NOMO-1 treated with dmso at 0.1 percent for 144 hours (cell line): ENCODE data around the gene ALPK3.
"Not testable (repeated sequence)": the region's sequence is repeated elsewhere in the genome, so short reads cannot be mapped to it uniquely, and the experiment has no call there.

Experiments
- DNase-seq: peaks from one replicate; lab custom pipeline; 2025; ENCODE audit not compliant: unreplicated experiment; lab: John Stamatoyannopoulos, UW

ALPK3 gene

GRCh38 chr15:84872009-84872910 lies 55.1 kb downstream of the ALPK3 start:
- no peak for DNase-seq

- no peak for DNase-seq
These were observed 56.8 kb downstream of the ALPK3 start for GRCh38 chr15:84873997-84874396.

- no peak for DNase-seq
These were observed 58.0 kb downstream of the ALPK3 start for GRCh38 chr15:84874981-84875699.

- no peak for DNase-seq
These were observed 59.1 kb downstream of the ALPK3 start for GRCh38 chr15:84876269-84876668.

- not testable (repeated sequence) for DNase-seq
These were observed 60.5 kb downstream of the ALPK3 start for GRCh38 chr15:84877701-84878100.

- peak; percentile 42 for DNase-seq
These were observed 61.3 kb downstream of the ALPK3 start for GRCh38 chr15:84878504-84878903.

- no peak for DNase-seq
These were observed 62.1 kb downstream of the ALPK3 start for GRCh38 chr15:84879088-84879780.

- DNase-seq = no peak
These were observed 62.9 kb downstream of the ALPK3 start for GRCh38 chr15:84880007-84880406.

- DNase-seq = no peak
These were observed 63.8 kb downstream of the ALPK3 start for GRCh38 chr15:84880822-84881519.

GRCh38 chr15:84881520-84881830 lies 64.3 kb downstream of the ALPK3 start:
- no peak for DNase-seq

- DNase-seq = no peak
These were observed 66.3 kb downstream of the ALPK3 start for GRCh38 chr15:84883466-84883865.

- DNase-seq = no peak
These were observed 67.0 kb downstream of the ALPK3 start, which contains the start of gene SLC28A1 for GRCh38 chr15:84883916-84884781. Gene SLC28A1 (plus strand): TSS chr15:84884662. CDS start chr15:84887761, 3,099 bp downstream.

GRCh38 chr15:84885801-84886200 lies 68.6 kb downstream of the ALPK3 start:
- no peak for DNase-seq

GRCh38 chr15:84886211-84886983 lies 69.2 kb downstream of the ALPK3 start:
- DNase-seq = no peak

GRCh38 chr15:84886984-84887299 lies 69.8 kb downstream of the ALPK3 start:
- DNase-seq = no peak

- DNase-seq = no peak
These were observed 70.8 kb downstream of the ALPK3 start for GRCh38 chr15:84887938-84888337.

- no peak for DNase-seq
These were observed 71.5 kb downstream of the ALPK3 start for GRCh38 chr15:84888639-84889038.

- DNase-seq = no peak
These were observed 72.3 kb downstream of the ALPK3 start for GRCh38 chr15:84889313-84889990.
